Measurements from ENCODE around the gene FUBP1. TPM values are rescaled to one million over a fixed set of nuclear protein-coding genes. Genes with fewer than 3 reads are reported as not detected.

Gene FUBP1
- total and polyA plus RNA-seq, 8 donors, result 21.7 to 81.5 (median 47.6) TPM

DNA sequence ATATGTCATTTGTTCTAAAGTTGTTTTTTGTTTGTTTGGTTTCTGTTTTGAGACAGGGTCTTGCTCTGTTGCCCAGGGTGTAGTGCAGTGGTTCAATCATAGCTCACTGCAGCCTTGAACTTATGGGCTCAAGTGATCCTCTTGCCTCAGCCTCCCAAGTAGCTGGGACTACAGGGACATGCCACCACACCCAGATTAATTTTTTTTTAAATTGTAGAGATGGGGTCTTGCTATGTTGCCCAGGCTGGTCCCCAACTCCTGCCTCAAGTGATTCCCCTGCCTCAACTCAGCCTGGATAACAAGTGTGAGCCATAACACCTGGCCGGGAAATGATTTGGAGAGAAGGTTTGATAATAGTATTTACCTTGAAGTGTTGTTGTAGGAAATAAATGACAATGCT lies 72.2 kb downstream of the FUBP1 start:
- TF ChIP-seq, protein P1, sequence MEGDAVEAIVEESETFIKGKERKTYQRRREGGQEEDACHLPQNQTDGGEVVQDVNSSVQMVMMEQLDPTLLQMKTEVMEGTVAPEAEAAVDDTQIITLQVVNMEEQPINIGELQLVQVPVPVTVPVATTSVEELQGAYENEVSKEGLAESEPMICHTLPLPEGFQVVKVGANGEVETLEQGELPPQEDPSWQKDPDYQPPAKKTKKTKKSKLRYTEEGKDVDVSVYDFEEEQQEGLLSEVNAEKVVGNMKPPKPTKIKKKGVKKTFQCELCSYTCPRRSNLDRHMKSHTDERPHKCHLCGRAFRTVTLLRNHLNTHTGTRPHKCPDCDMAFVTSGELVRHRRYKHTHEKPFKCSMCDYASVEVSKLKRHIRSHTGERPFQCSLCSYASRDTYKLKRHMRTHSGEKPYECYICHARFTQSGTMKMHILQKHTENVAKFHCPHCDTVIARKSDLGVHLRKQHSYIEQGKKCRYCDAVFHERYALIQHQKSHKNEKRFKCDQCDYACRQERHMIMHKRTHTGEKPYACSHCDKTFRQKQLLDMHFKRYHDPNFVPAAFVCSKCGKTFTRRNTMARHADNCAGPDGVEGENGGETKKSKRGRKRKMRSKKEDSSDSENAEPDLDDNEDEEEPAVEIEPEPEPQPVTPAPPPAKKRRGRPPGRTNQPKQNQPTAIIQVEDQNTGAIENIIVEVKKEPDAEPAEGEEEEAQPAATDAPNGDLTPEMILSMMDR (IDR thresholded peaks at IDR 0.05), result no peak
- H3K36me3 ChIP-seq, result no peaks in the 10 kb centered on the region
- no peak overlapping the region for H3K27ac ChIP-seq
- peaks cover 0 to 4% (median 0%) of the 10 kb centered on the region in 3 donors for H3K4me1 ChIP-seq
- ATAC-seq (no peak), FAIRE-seq (no peak), DNase-seq (no peak)
- intact Hi-C loops (cut with DNase I), result no loop called here
- no peak overlapping the region for H3K4me3 ChIP-seq
- no peaks in the 10 kb centered on the region for H3K27me3 ChIP-seq
- no peaks in the 10 kb centered on the region for H3K9me3 ChIP-seq
- 34 to 40% methylated on average over 1 of the region's 1 CpG for WGBS, 2 donors

- H3K27me3 ChIP-seq, result no peaks in the 10 kb centered on the region
- WGBS, 2 donors, result 51 to 57% methylated on average over 2 of the region's 2 CpGs
- no peaks in the 10 kb centered on the region for H3K9me3 ChIP-seq
- no peaks in the 10 kb centered on the region for H3K36me3 ChIP-seq
- H3K4me3 ChIP-seq, result no peak overlapping the region
- TF ChIP-seq, protein P1 (IDR thresholded peaks at IDR 0.05), result no peak
- FAIRE-seq (peak; percentile 5), DNase-seq (no peak), ATAC-seq (no peak)
- H3K4me1 ChIP-seq, result peaks cover 0 to 4% (median 0%) of the 10 kb centered on the region in 3 donors
- intact Hi-C loops (cut with DNase I), result no loop called here
- no peak overlapping the region for H3K27ac ChIP-seq
These were observed 72.8 kb downstream of the FUBP1 start for GRCh38 chr1:77906019-77906545.

- intact Hi-C loops (cut with DNase I), result no loop called here
These were observed 73.3 kb downstream of the FUBP1 start for GRCh38 chr1:77905603-77906002.

DNA sequence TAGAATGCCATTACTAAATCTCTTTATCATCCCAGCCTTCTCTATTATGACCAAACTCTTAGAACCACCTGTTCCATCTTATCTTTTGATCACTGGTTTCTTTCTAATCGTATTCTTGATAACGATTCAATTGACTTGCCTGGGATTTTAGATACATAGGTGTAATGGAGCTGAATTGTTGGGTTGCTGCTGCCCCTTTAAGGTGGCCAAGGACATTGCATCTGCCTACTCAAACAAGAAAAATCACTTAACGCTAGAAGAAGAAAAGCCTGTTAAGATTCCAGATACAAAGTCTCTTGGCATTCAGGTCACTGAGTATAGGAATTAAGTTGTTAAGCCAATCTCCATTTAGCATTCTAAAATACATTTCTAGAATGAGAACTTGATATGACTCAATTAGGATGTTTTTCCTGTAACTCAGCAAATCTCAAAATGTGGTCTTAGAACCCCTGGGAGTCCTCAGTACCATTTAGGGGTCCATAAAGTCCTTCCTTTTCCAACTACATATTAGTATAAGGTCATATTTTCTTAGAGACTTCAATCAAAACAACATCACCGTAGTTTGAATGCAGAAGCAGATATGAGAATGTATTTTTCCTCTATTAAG lies 78.1 kb downstream of the FUBP1 start:
- FAIRE-seq, result peak; percentile 47
- Histone ChIP-seq H3K4me1 (peaks cover 9 to 14% (median 12%) of the 10 kb centered on the region in 3 donors), H3K27ac (no peak overlapping the region), H3K36me3 (no peaks in the 10 kb centered on the region), H3K9me3 (no peaks in the 10 kb centered on the region), H3K4me3 (no peak overlapping the region), H3K27me3 (no peaks in the 10 kb centered on the region)
- 6 to 8% methylated on average over 4 of the region's 4 CpGs for WGBS, 2 donors
- TF ChIP-seq, protein P1 (IDR thresholded peaks at IDR 0.05), result peak; percentile 4 to 61 (median 40)
- ATAC-seq, result peak; percentile 90 to 97 (median 94)
- peak in 3 of 6 donors; percentile 20 to 39 (median 24) for DNase-seq
- intact Hi-C loops (cut with DNase I), result no loop called here

More at GRCh38 chr1:77905603-77906002, 73.3 kb downstream of the FUBP1 start:
- Histone ChIP-seq H3K9me3 (no peaks in the 10 kb centered on the region), H3K36me3 (no peaks in the 10 kb centered on the region), H3K27ac (no peak overlapping the region), H3K4me3 (no peak overlapping the region), H3K27me3 (no peaks in the 10 kb centered on the region), H3K4me1 (peaks cover 1 to 7% (median 1%) of the 10 kb centered on the region in 3 donors)
- no peak for ATAC-seq
- TF ChIP-seq, protein P1 (IDR thresholded peaks at IDR 0.05), result no peak
- no peak for DNase-seq
- FAIRE-seq, result no peak
- WGBS, 2 donors, result 84 to 96% methylated on average over 1 of the region's 1 CpG
